Omental fat pad (tissue), 4 donors: ENCODE data around the gene JPH2. TPM values are rescaled to one million over a fixed set of nuclear protein-coding genes. Genes with fewer than 3 reads are reported as not detected.

Experiments
- ATAC-seq: fragments of 150-250 bp; one replicate; pipeline ENCODE4 v1.9.1; 2016; ENCODE audit warnings: mild to moderate bottlenecking, moderate library complexity; ENCODE audit not compliant: low FRiP score
- DNase-seq: peaks from one replicate; pipeline ENCODE4 v3.0.0-alpha.2; 2019; ENCODE audit warnings: low spot score
- CTCF ChIP-seq, 3 donors: fragments of 450-650 bp; IDR thresholded peaks; one replicate each; pipeline ENCODE4 v1.5.1; 2016 to 2017; ENCODE audit warnings: antibody characterized with exemption in 3 of 3, mild to moderate bottlenecking in 3 of 3, moderate library complexity in 2 of 3
- total RNA-seq, 4 donors: library from RNA; depleted of rRNA; stranded (reverse); fragments of >200 nt; gene quantifications; one replicate each; pipeline ENCODE4 v1.1.0, GENCODE V29; 2016

JPH2 gene
- total RNA-seq, 4 donors from 2014 or later = 2.6 to 7.9 (median 7.1) TPM

- TF ChIP-seq CTCF (IDR thresholded peaks at IDR 0.05) = no peak
- DNase-seq = no peak
These were observed 41.7 kb upstream of the JPH2 start for GRCh38 chr20:44228465-44229258.

GRCh38 chr20:44224637-44225036, 37.6 kb upstream of the JPH2 start:
- no peak for TF ChIP-seq CTCF (IDR thresholded peaks at IDR 0.05)
- DNase-seq = no peak
- ATAC-seq = no peak

More at GRCh38 chr20:44228465-44229258, 41.7 kb upstream of the JPH2 start:
- ATAC-seq = no peak

GRCh38 chr20:44223721-44224120, 36.7 kb upstream of the JPH2 start:
- no peak for TF ChIP-seq CTCF (IDR thresholded peaks at IDR 0.05)
- DNase-seq (no peak), ATAC-seq (no peak)

GRCh38 chr20:44222633-44223368, 35.8 kb upstream of the JPH2 start:
- TF ChIP-seq CTCF (IDR thresholded peaks at IDR 0.05) = no peak
- DNase-seq = no peak
- ATAC-seq = no peak

GRCh38 chr20:44222027-44222426, 35.0 kb upstream of the JPH2 start:
- TF ChIP-seq CTCF (IDR thresholded peaks at IDR 0.05) = no peak
- no peak for DNase-seq
- no peak for ATAC-seq

GRCh38 chr20:44221368-44221954, 34.5 kb upstream of the JPH2 start:
- TF ChIP-seq CTCF (IDR thresholded peaks at IDR 0.05) = no peak
- ATAC-seq = no peak
- no peak for DNase-seq
